ENCODE data around the gene SLC25A36.

The SLC25A36 gene

DNA sequence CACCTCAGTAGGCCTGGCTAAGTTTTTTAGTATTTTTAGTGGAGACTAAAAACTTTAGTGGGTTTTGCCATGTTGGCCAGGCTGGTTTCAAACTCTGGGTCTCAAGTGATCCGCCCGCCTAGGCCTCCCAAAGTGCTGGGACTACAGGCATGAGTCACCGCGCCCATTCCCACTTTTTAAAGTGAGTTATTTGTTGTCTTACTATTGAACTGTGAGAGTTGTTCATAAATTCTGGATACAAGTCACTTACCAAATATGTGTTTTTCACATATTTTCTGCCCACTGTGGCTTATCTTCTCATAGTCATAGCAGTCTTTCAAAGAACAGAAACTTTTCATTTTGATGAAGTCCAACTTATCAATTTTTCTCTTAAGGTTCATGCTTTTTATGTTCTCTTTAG, 79.6 kb downstream of the SLC25A36 start:
- H3K9me2 ChIP-seq (replicated peaks; ENCODE audit: control insufficient read depth, low read length), result no peaks in the 10 kb centered on the region
- no peaks in the 10 kb centered on the region for H3K9me3 ChIP-seq (ENCODE audit: control insufficient read depth, insufficient read depth, low read length)
- H3K36me3 ChIP-seq (ENCODE audit: control insufficient read depth, low read length), result no peaks in the 10 kb centered on the region
- H3K27ac ChIP-seq (ENCODE audit: low read depth, low read length), result no peak overlapping the region
- no peaks in the 10 kb centered on the region for H3K4me1 ChIP-seq (ENCODE audit: control insufficient read depth, low read length)
- no peaks in the 10 kb centered on the region for H3F3A ChIP-seq (ENCODE audit: control insufficient read depth, insufficient read depth)
- H3K79me2 ChIP-seq (ENCODE audit: control insufficient read depth, low read length), result no peaks in the 10 kb centered on the region
- H3K4me3 ChIP-seq (ENCODE audit: low read length), result no peak overlapping the region
- TF ChIP-seq CTCF (IDR thresholded peaks at IDR 0.05; ENCODE audit: low read depth, low read length, poor library complexity, severe bottlenecking) (no peak), EZH2phosphoT487 (IDR thresholded peaks at IDR 0.05; ENCODE audit: borderline replicate concordance, low read length) (no peak)
- H4K20me1 ChIP-seq (ENCODE audit: control insufficient read depth, insufficient read depth, low read depth, low read length), result no peaks in the 10 kb centered on the region
- no peak overlapping the region for H3K4me2 ChIP-seq (ENCODE audit: low read length)
- no peaks in the 10 kb centered on the region for H3K27me3 ChIP-seq (ENCODE audit: control insufficient read depth, low read length)

Measured in DOHH2 (cell line).